Thyroid gland (tissue), 4 donors: ENCODE data around the gene ZNF718.

Source experiments
- CTCF ChIP-seq, 6 experiments: fragments of 200-600 bp in 3 of 6; fragments of 450-650 bp in 3 of 6; sonication (generic) in 3 of 6; IDR thresholded peaks; one replicate each; pipeline ENCODE4 v1.5.1; 2016 to 2019; ENCODE audit warnings: antibody characterized with exemption in 6 of 6, mild to moderate bottlenecking in 2 of 6, inconsistent platforms in 1 of 6, moderate library complexity in 1 of 6
- POLR2A ChIP-seq, 2 donors: fragments of 450-650 bp; IDR thresholded peaks; one replicate each; pipeline ENCODE4 v1.6.1; 2017; ENCODE audit warnings: antibody characterized with exemption in 2 of 2, mild to moderate bottlenecking in 2 of 2, moderate library complexity in 1 of 2

DNA sequence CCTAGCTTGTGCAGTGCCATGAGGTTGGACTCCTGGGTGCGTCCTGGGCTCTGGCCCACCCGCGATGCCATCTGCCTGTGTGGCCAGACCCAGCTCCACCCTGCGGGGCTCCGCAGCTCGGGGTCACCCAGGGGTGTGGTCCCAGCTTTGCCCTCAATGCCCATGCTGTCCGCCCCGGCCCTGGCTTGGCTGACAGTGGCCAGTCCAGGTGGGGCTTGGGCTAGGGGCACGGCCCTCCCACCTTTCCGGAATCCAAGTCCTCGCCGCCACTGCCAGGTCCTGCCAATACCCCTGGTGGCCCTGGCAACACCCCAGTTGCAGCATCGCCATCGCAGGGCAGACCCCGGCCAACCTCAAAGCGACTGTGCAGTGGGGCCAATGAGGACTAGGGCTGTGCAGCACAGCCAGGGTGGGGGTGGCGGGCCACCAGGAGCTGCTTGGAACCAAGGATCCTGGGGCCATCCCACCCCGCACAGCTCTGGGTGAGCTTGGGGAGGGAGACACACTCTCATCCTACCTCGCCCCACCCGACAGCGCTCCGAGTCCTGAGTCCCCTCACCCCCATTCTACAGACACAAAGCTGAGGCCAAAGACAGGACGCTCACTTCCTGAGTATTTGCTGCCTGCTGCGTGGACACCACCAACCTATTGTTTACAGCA lies 80.9 kb downstream of the ZNF718 start:
- TF ChIP-seq CTCF (IDR thresholded peaks at IDR 0.05) (no peak), POLR2A (IDR thresholded peaks at IDR 0.05) (no peak)
